Pancreas (tissue), 10 donors: ENCODE results near the gene TMX2. TPM values are rescaled to one million over a fixed set of nuclear protein-coding genes. Genes with fewer than 3 reads are reported as not detected.

Source experiments
- ATAC-seq, 4 donors: fragments of 200-7000 bp; cut with Tn5 transposase; one replicate each; pipeline versions ENCODE4 v1.8.0 to v1.9.1; 2020; ENCODE audit warnings: mild to moderate bottlenecking in 4 of 4, moderate library complexity in 4 of 4
- DNase-seq, 6 donors: peaks; one replicate each; pipeline ENCODE4 v3.0.0-alpha.2; 2020
- FAIRE-seq: peaks from 2 replicates; lab custom pipeline; 2012; peaks lifted over from hg19 to GRCh38; lab: Jason Lieb, UNC
- H3K27ac ChIP-seq, 4 donors: fragments of 200-600 bp; sonication (generic); 1 replicate in 3 of 4; 2 replicates in 1 of 4; pipeline versions ENCODE4 v1.5.0 to v1.8.0; 2020
- H3K27me3 ChIP-seq, 4 donors: fragments of 200-600 bp; one replicate each; pipeline ENCODE4 v1.8.0; 2021
- H3K36me3 ChIP-seq, 3 donors: fragments of 200-600 bp; sonication (generic) in 1 of 3; one replicate each; pipeline versions ENCODE4 v1.5.0 to v1.8.0; 2020 to 2021
- H3K4me1 ChIP-seq, 3 donors: fragments of 200-600 bp; one replicate each; pipeline ENCODE4 v1.8.0; 2021
- H3K4me3 ChIP-seq, 4 donors: fragments of 200-600 bp; sonication (generic) in 2 of 4; one replicate each; pipeline versions ENCODE4 v1.5.0 to v1.8.0; 2020 to 2021
- H3K9me3 ChIP-seq, 4 donors: fragments of 200-600 bp; one replicate each; pipeline ENCODE4 v1.8.0; 2021
- CTCF ChIP-seq, 4 donors: fragments of 200-600 bp; sonication (generic) in 3 of 4; IDR thresholded peaks; one replicate each; pipeline versions ENCODE4 v1.5.0 to v1.8.0; 2021; ENCODE audit warnings: antibody characterized with exemption in 4 of 4
- WGBS, 2 donors: extraction: QIAGEN DNeasy Blood & Tissue Kit; methylation state at CpG; one replicate each; pipeline ENCODE4 v1.1.7; 2013; 5-methylcytosine and 5-hydroxymethylcytosine counted together
- intact Hi-C, 3 donors: fragments of 100-400 bp; cut with DNase I; formaldehyde crosslinking; loops; one replicate each; pipeline versions ENCODE4 v1.11.1 to v1.14.2; 2022
- polyA plus RNA-seq, 2 donors: library from polyadenylated mRNA; stranded (reverse); fragments of 200-250 nt; gene quantifications; one replicate each; pipeline ENCODE4 v1.2.3, GENCODE V29; 2013
- total RNA-seq, 6 donors: library from RNA; stranded (reverse); fragmentation: NEBNext Ultra II Directional in 4 of 6; extraction: Animal tissue kit (Norgen Biotek cat#: 25700) in 4 of 6; gene quantifications; one replicate each; pipeline versions ENCODE4 v1.2.1 to v1.2.4, GENCODE V29; 2021 to 2023
- donor health status: healthy with polysubstance abuse.
- donor health status: DM: no; HTN: no; CAD: no; lungs with moderate emphysema.
- donor health status: DM: no; HTN: no; CAD: no.
- donor health status: control.
- donor health status: control.
- donor health status: Bipolar disorder and iron deficiency.
- donor health status: DM: yes; HTN: yes; CAD: no.
- donor health status: DM: no; HTN: no; CAD: no.
- donor health status: DM: no; HTN: no; CAD: no.
- donor health status: DM: yes; HTN: yes; CAD: no.

TMX2 gene
- total and polyA plus RNA-seq, 8 donors = 19.8 to 46.4 (median 34.1) TPM

- intact Hi-C loops = loop anchor here in 2 of 3 donors (5.0 kb wide), 2 partner anchors 36 to 41 kb away; no protein-coding TSS in a partner anchor
- peak; percentile 98 for FAIRE-seq
- 1 to 3% methylated on average over 13 of the region's 13 CpGs for WGBS, 2 donors
These were observed 49.2 kb downstream of the TMX2 start, which contains the start of gene CTNND1 for GRCh38 chr11:57761301-57762234. TSS of gene CTNND1 (plus strand) at chr11:57761802. CDS start at chr11:57791479, 29,677 bp downstream.

GRCh38 chr11:57762235-57762861, 50.0 kb downstream of the TMX2 start:
- peak; percentile 62 to 78 (median 67) for ATAC-seq
- Histone ChIP-seq H3K36me3 (no peaks in the 10 kb centered on the region), H3K27ac (peak overlapping the region; percentile 80 to 95 (median 90)), H3K4me3 (peak overlapping the region; percentile 39 to 57 (median 51)), H3K27me3 (no peaks in the 10 kb centered on the region), H3K9me3 (no peaks in the 10 kb centered on the region), H3K4me1 (peaks cover 6 to 17% (median 16%) of the 10 kb centered on the region in 3 donors)
- intact Hi-C loops = loop anchor here in 2 of 3 donors (5.0 kb wide), 2 partner anchors 35 to 40 kb away; no protein-coding TSS in a partner anchor
- WGBS, 2 donors = 0 to 2% methylated on average over 9 of the region's 9 CpGs
- no peak for TF ChIP-seq CTCF (IDR thresholded peaks at IDR 0.05)
- no peak for FAIRE-seq
- DNase-seq = no peak

More at GRCh38 chr11:57761301-57762234, 49.2 kb downstream of the TMX2 start, which contains the start of gene CTNND1:
- H3K4me3 ChIP-seq = peak within 1 kb of the TSS; percentile 39 to 57 (median 51)
- H3K4me1 ChIP-seq = peaks cover 5 to 21% (median 17%) of the 10 kb centered on the region in 3 donors
- no peaks in the 10 kb centered on the region for H3K27me3 ChIP-seq
- no peak for TF ChIP-seq CTCF (IDR thresholded peaks at IDR 0.05)
- H3K9me3 ChIP-seq = no peaks in the 10 kb centered on the region
- peak; percentile 78 to 92 (median 86) for DNase-seq
- peak within 1 kb of the TSS; percentile 80 to 95 (median 90) for H3K27ac ChIP-seq
- no peaks in the 10 kb centered on the region for H3K36me3 ChIP-seq
- ATAC-seq = peak; percentile 96 to 99 (median 99)

- peak in 3 of 4 donors; percentile 8 to 50 (median 39) for ATAC-seq
- no peak for FAIRE-seq
These were observed 51.2 kb downstream of the TMX2 start for GRCh38 chr11:57763568-57763967.

DNA sequence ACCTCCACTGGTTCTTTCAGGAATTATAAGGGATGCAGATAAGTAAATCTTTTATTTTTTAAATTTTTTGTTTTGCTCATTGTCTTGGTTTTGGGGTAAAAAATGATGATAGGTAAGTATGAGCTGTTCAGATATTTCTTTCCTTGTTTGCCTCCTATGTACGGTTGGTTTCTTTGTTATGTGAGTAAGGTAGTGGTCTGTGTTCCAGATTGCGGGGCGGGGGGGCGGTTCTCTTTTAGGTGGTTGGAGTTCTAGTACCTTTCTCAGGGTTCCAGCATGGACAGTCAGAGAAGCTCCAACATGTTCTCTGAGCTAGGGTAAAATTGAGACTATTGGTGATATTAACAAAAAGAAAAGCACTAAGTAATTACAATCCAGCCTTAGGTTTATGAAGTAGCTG, 51.6 kb downstream of the TMX2 start:
- Histone ChIP-seq H3K36me3 (no peaks in the 10 kb centered on the region), H3K4me1 (peaks cover 6 to 19% (median 16%) of the 10 kb centered on the region in 3 donors), H3K27ac (peak overlapping the region in 2 of 4 donors; percentile 95), H3K27me3 (no peaks in the 10 kb centered on the region), H3K4me3 (peak overlapping the region; percentile 39 to 57 (median 51)), H3K9me3 (no peaks in the 10 kb centered on the region)
- WGBS, 2 donors = 4 to 10% methylated on average over 4 of the region's 4 CpGs
- TF ChIP-seq CTCF (IDR thresholded peaks at IDR 0.05) = no peak
- DNase-seq (no peak), ATAC-seq (no peak), FAIRE-seq (no peak)
- intact Hi-C loops = loop anchor here in 2 of 3 donors (5.0 kb wide), 2 partner anchors 33 to 38 kb away; no protein-coding TSS in a partner anchor

More at GRCh38 chr11:57763568-57763967, 51.2 kb downstream of the TMX2 start:
- no peaks in the 10 kb centered on the region for H3K36me3 ChIP-seq
- WGBS, 2 donors = 3 to 9% methylated on average over 1 of the region's 1 CpG
- intact Hi-C loops = loop anchor here in 2 of 3 donors (5.0 kb wide), 2 partner anchors 34 to 39 kb away; no protein-coding TSS in a partner anchor
- H3K4me1 ChIP-seq = peaks cover 6 to 17% (median 16%) of the 10 kb centered on the region in 3 donors
- no peaks in the 10 kb centered on the region for H3K27me3 ChIP-seq
- DNase-seq = no peak
- TF ChIP-seq CTCF (IDR thresholded peaks at IDR 0.05) = peak in 1 of 4 donors; percentile 10
- peak overlapping the region in 2 of 4 donors; percentile 95 for H3K27ac ChIP-seq
- peak overlapping the region; percentile 39 to 57 (median 51) for H3K4me3 ChIP-seq
- H3K9me3 ChIP-seq = no peaks in the 10 kb centered on the region
